Ectodermal cell (in vitro differentiated cells): ENCODE data around the gene SLC13A2.
"Not testable (repeated sequence)": the region's sequence is repeated elsewhere in the genome, so short reads cannot be mapped to it uniquely, and the experiment has no call there.

Source experiments
- H3K27ac ChIP-seq: 2 replicates; pipeline ENCODE4 v1.7.0; 2013; ENCODE audit warnings: mild to moderate bottlenecking, low read depth, low read length; ENCODE audit not compliant: insufficient read depth, poor library complexity, severe bottlenecking
- H3K27me3 ChIP-seq: 2 replicates; pipeline ENCODE4 v1.7.0; 2013; ENCODE audit warnings: mild to moderate bottlenecking, low read length; ENCODE audit not compliant: insufficient read depth, control insufficient read depth, poor library complexity, severe bottlenecking
- H3K36me3 ChIP-seq: one replicate; pipeline ENCODE4 v1.7.0; 2013; ENCODE audit warnings: low read length; ENCODE audit not compliant: control insufficient read depth, insufficient read depth
- H3K4me1 ChIP-seq: one replicate; pipeline ENCODE4 v1.7.0; 2013; ENCODE audit warnings: low read length; ENCODE audit not compliant: control insufficient read depth, insufficient read depth
- H3K4me3 ChIP-seq: 2 replicates; pipeline ENCODE4 v1.7.0; 2013; ENCODE audit warnings: low read depth, low read length, control low read depth; ENCODE audit not compliant: insufficient read depth
- H3K9me3 ChIP-seq: 2 replicates; pipeline ENCODE4 v1.7.0; 2013; ENCODE audit warnings: mild to moderate bottlenecking, low read length, moderate library complexity; ENCODE audit not compliant: control insufficient read depth
- WGBS, 2 experiments: methylation state at CpG; one replicate each; pipeline ENCODE4 v1.1.7; 2013; ENCODE audit warnings: missing lambda C conversion rate in 2 of 2; 5-methylcytosine and 5-hydroxymethylcytosine counted together

The SLC13A2 gene

DNA sequence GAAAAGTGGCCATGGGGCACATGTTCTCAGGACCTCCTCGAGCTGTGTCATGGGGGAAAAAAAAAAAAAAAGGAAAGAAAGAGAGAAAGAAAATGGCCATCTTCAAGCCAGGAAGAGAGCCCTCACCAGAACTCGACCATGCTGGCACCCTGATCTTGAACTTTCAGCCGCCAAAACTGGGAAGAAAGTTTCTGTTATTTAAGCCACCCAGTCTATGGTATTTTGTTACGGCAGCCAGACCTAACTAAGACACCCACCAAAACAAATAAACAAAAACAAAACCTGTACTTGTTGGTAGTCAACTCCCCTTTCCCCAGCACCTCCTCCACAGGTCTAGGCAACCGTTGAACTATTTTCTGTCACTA lies 26.1 kb upstream of the SLC13A2 start:
- Histone ChIP-seq H3K27ac (no peak overlapping the region), H3K27me3 (no peaks in the 10 kb centered on the region), H3K4me3 (no peak overlapping the region), H3K4me1 (no peaks in the 10 kb centered on the region), H3K9me3 (no peaks in the 10 kb centered on the region), H3K36me3 (no peaks in the 10 kb centered on the region)
- 86 to 90% methylated on average over 5 of the region's 5 CpGs for WGBS, 2 experiments

DNA sequence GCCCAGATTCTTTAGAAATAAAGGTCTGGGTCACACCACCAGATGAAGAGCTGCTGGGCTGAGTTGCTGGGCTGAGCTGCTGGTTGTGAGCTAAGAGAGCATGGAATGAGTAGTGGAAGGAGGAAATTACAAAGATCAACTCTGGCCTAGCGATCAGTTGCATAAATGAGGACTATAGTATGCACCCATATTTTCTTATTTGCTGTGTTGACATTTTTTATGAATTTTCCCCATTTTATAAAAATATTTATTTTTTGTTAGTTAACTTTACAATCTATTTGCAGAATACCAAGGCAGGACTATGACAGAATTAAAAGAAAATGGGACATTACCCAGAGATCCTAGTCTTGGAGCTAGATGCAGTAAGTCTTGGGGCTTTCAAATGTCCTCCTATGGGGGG lies 23.6 kb upstream of the SLC13A2 start:
- Histone ChIP-seq H3K4me1 (no peaks in the 10 kb centered on the region), H3K4me3 (no peak overlapping the region), H3K36me3 (no peaks in the 10 kb centered on the region), H3K27me3 (no peaks in the 10 kb centered on the region), H3K27ac (no peak overlapping the region), H3K9me3 (no peaks in the 10 kb centered on the region)
- 80% methylated on average over 1 of the region's 1 CpG; no CpG with 5 or more reads in 1 of the 2 experiments for WGBS, 2 experiments

DNA sequence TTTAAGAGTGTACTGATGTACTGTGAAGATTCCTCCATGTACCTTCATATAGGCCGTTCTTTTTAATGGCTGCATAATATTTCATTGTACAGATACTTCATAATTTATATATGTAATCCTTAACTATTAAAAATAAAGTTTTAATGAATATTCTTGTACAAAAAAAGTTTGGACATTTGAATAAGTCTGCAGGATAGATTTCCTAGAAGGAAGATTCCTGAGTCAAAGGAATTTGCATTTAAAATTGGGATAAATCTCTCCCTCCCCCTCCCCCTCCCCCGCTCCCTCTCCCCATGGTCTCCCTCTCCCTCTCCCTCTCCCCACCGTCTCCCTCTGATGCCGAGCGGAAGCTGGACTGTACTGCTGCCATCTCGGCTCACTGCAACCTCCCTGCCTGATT lies 15.6 kb upstream of the SLC13A2 start:
- Histone ChIP-seq H3K27me3 (no peaks in the 10 kb centered on the region), H3K36me3 (no peaks in the 10 kb centered on the region), H3K4me1 (no peaks in the 10 kb centered on the region), H3K9me3 (no peaks in the 10 kb centered on the region), H3K4me3 (no peak overlapping the region), H3K27ac (no peak overlapping the region)
- whole genome bisulfite sequencing, 2 experiments = 91 to 94% methylated on average over 4 to 5 of the region's 6 CpGs

DNA sequence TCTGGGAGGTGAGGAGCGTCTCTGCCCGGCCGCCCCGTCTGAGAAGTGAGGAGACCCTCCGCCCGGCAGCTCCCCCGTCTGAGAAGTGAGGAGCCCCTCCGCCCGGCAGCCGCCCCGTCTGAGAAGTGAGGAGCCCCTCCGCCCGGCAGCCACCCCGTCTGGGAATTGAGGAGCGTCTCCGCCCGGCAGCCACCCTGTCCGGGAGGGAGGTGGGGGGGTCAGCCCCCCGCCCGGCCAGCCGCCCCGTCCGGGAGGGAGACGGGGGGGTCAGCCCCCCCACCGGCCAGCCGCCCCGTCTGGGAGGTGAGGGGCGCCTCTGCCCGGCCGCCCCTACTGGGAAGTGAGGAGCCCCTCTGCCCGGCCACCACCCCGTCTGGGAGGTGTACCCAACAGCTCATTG lies 14.6 kb upstream of the SLC13A2 start:
- not testable (repeated sequence) for H3K27me3 ChIP-seq, H3K27ac ChIP-seq, H3K4me1 ChIP-seq, H3K9me3 ChIP-seq, H3K36me3 ChIP-seq, H3K4me3 ChIP-seq
- WGBS, 2 experiments = 96 to 97% methylated on average over 29 to 30 of the region's 32 CpGs

GRCh38 chr17:28460901-28461300 lies 12.5 kb upstream of the SLC13A2 start:
- Histone ChIP-seq H3K27ac (no peak overlapping the region), H3K27me3 (no peaks in the 10 kb centered on the region), H3K4me1 (no peaks in the 10 kb centered on the region), H3K4me3 (no peak overlapping the region), H3K9me3 (no peaks in the 10 kb centered on the region), H3K36me3 (no peaks in the 10 kb centered on the region)
- whole genome bisulfite sequencing, 2 experiments = 93 to 95% methylated on average over 10 of the region's 10 CpGs

DNA sequence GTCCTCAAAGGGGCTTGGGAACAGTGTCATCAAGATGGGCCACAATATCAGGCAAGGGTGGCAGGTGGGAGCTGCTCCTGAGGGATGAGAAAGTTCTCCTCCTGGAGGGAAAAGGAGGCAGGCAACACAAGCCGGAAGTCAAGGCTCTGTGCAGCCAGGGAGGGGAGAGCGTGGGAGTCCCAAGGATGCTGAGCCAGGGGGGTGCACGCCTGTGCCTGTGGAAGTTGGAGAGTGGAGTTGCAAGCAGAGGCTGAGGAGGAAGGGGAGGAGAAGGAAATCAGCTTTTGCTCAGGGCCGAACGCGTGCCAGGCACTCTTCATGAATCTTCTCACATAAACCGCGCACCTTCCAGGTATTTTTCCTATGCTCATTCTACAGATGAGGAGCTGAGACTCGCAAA lies 7.4 kb upstream of the SLC13A2 start:
- H3K27me3 ChIP-seq = no peaks in the 10 kb centered on the region
- H3K4me1 ChIP-seq = no peaks in the 10 kb centered on the region
- no peak overlapping the region for H3K27ac ChIP-seq
- WGBS, 2 experiments = 91 to 93% methylated on average over 9 of the region's 9 CpGs
- H3K4me3 ChIP-seq = no peak overlapping the region
- no peaks in the 10 kb centered on the region for H3K9me3 ChIP-seq
- no peaks in the 10 kb centered on the region for H3K36me3 ChIP-seq

DNA sequence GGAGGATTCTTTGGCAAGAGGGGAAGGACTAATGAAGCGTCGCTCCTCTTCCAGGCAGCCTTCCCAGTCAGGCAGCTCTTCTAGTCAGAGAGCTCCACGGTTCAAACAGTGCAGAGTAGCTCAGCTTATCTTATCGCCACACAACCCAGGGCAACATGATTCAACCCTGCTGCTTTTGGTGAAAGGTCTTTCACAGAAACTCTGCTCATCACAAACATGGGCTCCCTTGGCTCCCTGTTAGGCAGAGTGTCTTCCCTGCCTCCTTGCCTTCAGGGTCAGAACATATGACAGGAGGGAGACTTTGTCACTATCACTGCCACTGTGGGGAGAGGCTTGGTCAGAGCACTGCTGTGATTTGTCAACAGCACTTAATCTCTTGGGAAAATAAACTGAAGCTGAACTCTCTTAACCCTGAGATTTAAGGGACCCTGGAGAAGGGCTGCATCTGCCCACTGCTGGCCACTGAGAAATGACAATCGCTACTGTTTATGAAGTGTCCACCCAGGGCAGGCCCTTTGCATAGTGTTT lies 6.9 kb upstream of the SLC13A2 start:
- no peak overlapping the region for H3K27ac ChIP-seq
- no peak overlapping the region for H3K4me3 ChIP-seq
- H3K9me3 ChIP-seq = no peaks in the 10 kb centered on the region
- H3K36me3 ChIP-seq = no peaks in the 10 kb centered on the region
- H3K27me3 ChIP-seq = no peaks in the 10 kb centered on the region
- H3K4me1 ChIP-seq = no peaks in the 10 kb centered on the region
- 81 to 83% methylated on average over 5 of the region's 5 CpGs for WGBS, 2 experiments

DNA sequence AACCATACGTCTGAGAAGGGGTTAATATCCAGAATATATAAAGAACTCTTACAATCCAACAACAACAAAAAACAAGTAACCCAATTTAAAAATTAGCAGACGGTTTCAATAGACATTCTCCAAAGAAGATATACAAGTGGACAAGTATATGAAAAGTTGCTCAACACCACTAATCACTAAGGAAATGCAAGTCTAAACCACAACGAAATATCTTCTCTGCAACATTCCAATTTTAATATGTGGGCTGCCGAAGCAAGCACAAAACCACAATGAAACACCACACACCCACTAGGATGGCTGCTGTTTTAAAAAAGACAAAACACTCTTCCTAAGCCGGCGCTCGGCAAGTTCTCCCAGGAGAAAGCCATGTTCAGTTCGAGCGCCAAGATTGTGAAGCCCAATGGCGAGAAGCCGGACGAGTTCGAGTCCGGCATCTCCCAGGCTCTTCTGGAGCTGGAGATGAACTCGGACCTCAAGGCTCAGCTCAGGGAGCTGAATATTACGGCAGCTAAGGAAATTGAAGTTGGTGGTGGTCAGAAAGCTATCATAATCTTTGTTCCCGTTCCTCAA lies 5.9 kb upstream of the SLC13A2 start:
- Histone ChIP-seq H3K36me3 (no peaks in the 10 kb centered on the region), H3K27ac (no peak overlapping the region), H3K4me3 (no peak overlapping the region), H3K4me1 (no peaks in the 10 kb centered on the region), H3K9me3 (no peaks in the 10 kb centered on the region), H3K27me3 (no peaks in the 10 kb centered on the region)
- WGBS, 2 experiments = 95% methylated on average over 14 to 16 of the region's 17 CpGs

DNA sequence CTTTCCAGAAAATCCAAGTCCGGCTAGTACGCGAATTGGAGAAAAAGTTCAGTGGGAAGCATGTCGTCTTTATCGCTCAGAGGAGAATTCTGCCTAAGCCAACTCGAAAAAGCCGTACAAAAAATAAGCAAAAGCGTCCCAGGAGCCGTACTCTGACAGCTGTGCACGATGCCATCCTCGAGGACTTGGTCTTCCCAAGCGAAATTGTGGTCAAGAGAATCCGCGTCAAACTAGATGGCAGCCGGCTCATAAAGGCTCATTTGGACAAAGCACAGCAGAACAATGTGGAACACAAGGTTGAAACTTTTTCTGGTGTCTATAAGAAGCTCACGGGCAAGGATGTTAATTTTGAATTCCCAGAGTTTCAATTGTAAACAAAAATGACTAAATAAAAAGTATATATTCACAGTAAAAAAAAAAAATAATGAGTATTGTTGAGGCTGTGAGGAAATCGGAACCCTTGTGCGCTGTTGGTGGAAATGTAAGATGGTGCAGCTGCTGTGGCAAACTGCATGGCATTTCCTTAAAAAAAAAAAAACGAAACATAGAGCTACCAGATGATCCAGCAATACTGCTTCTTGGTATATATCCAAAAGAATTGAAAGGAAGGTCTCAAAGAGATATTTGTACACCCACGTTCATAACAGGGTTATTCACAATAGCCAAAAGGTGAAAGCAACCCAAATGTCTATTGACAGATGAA lies 5.3 kb upstream of the SLC13A2 start:
- H3K27ac ChIP-seq, H3K4me3 ChIP-seq, H3K4me1 ChIP-seq, H3K27me3 ChIP-seq, H3K9me3 ChIP-seq, H3K36me3 ChIP-seq: not testable (repeated sequence)
- WGBS, 2 experiments = 93 to 95% methylated on average over 16 of the region's 20 CpGs

DNA sequence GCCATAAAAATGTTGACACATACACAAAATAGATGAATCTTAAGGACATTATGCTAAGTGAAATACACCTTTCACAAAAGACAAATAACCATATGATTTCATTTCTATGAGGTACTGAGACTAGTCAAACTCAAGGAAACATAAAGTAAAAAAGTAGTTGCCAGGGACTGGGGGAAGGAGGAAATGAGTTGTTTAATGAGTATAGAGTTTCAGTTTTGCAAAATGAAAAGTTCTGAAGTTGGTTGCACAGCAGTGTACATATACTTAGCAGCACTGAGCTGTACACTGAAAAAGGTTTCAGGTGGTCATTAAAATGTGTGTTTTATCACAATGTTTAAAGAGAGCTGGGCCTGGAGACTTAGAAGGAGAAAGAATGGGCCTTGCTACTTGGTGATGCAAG lies 4.7 kb upstream of the SLC13A2 start:
- Histone ChIP-seq H3K36me3 (no peaks in the 10 kb centered on the region), H3K27ac (no peak overlapping the region), H3K27me3 (no peaks in the 10 kb centered on the region), H3K9me3 (no peaks in the 10 kb centered on the region), H3K4me3 (no peak overlapping the region), H3K4me1 (no peaks in the 10 kb centered on the region)
